ENCODE measurements around the gene DRG1.
A peak's percentile ranks its signal among the peaks of the same experiment; 100 is the strongest.
"Not testable (repeated sequence)": the region's sequence is repeated elsewhere in the genome, so short reads cannot be mapped to it uniquely, and the experiment has no call there.

Gene DRG1, protein sequence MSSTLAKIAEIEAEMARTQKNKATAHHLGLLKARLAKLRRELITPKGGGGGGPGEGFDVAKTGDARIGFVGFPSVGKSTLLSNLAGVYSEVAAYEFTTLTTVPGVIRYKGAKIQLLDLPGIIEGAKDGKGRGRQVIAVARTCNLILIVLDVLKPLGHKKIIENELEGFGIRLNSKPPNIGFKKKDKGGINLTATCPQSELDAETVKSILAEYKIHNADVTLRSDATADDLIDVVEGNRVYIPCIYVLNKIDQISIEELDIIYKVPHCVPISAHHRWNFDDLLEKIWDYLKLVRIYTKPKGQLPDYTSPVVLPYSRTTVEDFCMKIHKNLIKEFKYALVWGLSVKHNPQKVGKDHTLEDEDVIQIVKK

DNA sequence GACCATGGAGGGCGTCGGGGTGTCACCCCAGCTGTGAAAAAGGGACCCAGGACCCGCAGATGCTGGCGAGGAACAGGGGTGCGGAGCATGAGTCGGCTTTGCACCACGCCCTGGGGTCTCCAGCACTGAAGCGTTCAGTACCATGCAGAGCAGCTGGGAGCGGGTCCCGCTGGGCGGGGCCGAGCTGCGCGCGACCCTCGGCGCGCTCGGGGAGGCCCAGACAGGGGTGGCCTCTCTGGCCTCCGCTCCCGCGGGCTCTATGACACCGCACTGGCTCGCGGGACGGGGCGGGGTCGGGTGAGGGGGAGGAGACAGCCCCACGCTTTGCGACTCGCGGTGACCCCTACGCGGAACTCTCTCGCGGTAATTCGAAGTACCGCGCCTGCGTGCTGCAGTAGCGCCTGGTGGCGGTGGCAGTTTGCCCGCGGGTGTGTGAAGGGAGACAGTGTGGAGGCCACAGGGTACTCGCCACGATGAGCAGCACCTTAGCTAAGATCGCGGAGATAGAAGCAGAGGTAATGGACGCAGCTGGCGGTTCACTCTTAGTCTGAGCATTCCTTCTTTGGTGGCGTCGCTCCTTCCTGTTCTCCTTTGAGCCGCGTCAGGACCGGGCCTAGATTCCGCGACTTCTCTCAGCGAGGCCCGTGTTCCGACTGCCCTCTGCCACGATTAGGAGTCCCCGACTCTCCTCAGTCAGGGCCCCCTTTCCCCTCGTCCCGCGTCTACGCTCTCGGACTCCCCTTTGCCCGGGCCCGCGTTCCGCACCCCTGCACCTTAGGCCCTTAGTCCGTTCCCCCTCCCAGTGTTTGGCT is at the start of gene DRG1:
Gene DRG1, plus strand, starts transcription at position 394 of the 812 bp plus-strand sequence. Its CDS starts 80 bp downstream, at position 474.
- FAIRE-seq, result peak; percentile 90

DNA sequence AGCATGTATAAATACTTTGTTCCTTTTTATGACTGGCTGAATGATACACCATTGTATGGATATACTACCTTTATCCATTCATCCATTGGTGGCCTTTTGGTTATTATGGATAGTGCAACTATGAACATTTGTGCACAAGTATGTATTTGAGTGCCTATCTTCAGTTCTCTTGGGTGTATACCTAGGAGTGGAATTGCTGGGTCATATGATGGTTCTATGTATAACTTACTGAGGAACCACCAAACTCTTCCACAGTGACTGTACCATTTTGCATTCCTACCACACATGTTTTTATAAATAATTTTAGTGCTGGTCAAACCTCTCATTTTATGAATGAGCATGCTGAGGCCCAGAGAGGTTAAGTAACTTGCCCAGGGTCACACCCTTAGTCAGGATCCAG is 49.4 kb upstream of the DRG1 start:
- FAIRE-seq, result no peak

DNA sequence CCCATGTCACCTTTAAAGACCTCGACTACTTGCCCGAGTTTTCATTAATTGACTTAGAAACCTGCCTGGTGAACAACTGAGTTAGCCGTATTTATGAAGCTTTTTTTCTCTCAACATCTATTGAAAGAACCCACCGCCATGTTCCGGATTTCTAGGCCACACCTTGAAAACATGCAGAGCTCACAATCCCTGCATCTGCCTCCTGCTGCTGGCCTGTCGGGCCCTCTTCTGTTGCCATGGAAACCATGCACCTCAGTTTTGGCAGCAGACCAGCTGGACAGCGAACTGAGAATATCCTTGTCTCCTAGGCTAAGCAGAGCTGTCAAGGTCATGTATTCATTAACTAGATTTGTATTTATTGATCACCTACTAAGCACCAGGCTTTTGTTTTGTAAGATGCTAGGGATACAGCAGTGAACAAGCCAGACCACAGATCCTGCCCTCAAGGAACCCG is 49.0 kb upstream of the DRG1 start:
- FAIRE-seq, result no peak

DNA sequence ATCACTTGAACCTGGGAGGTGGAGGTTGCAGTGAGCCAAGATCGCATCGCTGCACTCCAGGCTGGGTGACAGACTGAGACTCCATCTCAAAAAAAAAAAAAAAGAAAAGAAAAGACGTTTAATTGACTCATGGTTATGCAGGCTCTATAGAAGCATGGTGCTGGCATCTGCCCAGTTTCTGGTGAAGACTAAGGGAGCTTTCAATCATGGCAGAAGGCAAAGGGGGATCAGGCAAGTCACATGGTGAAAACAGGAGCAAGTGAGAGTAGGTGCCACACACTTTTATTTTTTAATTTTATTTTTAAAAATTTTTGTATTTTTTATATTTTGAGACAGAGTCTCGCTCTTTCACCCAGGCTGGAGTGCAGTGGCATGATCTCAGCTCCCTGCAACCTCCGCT is 44.9 kb upstream of the DRG1 start:
- no peak for FAIRE-seq

DNA sequence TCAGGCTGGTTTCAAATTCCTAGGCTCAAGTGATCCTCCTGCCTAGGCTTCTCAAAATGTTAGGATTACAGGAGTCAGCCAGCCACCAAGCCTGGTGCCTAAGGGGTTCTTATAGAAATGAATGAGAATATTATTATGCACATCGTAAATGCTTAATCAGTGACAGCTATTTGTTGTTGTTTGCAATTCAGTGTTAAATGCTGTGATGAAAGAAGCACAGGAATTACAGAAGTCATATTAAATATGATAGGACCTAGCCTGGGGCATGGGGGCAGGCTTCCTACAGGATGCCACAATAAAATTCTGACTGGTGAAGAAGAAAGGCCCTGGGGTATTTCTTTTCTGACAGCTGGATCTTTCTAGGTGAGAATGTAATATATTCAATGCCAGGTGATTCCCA is 39.4 kb upstream of the DRG1 start:
- FAIRE-seq, result no peak

DNA sequence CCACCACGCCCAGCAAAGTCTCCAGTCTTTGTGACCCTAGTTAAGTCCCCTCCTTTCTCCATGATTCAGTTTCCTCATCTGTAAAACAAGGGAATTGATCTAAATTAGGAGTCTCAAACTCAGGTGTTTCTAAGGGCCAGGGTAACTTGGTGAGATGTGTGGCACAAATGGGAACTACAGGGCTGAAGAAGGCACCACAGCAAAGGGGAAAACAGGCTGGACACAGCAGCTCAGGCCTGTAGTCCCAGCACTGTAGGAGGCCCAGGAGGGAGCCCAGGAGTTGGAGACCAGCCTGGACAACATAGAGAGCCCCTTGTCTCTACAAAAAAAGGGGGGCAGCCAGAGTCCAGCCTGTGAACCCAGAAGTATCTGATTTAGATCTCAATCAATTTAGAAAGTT is 37.7 kb upstream of the DRG1 start:
- no peak for FAIRE-seq

DNA sequence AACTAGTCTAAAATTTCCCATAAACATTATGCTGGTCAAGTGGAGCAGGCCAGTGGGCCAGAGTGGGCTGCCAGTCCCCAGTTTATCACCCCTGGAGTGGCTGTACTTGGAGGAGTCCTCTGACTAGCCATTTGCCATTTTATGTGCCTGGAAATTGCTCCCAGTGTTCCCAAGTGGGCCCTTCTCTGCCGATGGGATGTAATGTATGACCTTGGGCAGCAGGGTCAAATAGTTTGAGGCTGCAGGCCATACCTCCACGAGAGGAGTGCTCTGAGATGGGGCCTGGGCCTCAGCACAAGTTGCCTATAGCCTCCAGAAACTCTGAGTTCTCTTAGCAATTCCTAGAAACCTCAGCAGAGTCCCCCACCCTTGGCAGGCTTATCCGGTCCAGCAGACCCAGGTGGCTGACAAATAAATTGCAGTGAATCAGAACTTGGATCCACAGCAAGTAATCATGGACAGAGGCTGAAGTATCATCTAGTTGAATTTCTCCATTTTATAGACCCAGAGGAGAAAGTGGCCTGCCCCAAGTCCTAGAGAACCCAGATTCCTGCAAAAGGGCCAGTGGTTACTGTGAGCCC is 35.4 kb upstream of the DRG1 start:
- FAIRE-seq, result no peak

DNA sequence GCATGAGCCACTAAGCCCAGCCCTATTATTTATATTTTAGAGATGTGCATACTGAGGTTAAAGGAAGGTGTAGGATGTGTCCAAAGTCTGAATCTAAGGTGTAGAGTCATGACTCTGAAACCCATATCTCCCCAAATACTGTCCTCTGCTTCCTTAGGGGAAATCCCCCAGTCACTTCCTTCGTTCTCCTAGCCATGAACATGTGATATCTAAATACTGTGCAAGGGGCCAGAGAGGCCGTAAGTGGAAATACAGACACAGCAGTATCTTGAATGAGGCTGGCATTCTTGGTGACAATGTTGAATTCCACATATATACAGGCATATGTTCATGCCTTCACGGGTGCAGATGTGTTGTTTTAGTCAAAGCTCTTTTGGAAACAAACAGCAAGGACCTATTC is 32.0 kb upstream of the DRG1 start:
- no peak for FAIRE-seq

DNA sequence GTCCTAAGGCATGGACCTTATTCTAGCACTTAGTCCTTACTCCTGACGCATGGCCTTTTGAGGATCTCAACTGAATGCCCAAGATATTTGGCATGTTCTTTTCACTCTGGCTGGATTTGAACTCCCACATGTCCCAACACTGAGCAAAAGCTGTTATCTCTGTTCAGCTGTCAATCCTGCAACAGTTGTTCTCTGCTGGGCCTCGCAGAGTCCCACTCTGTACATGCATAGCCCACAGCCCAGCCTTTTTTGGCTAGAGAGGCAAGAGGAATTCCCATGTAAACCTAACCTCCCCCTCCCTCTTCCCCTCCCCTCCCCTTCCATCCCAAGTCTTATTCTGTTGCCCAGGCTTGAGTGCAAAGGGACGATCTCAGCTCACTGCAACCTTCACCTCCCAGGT is 21.8 kb upstream of the DRG1 start:
- no peak for FAIRE-seq

DNA sequence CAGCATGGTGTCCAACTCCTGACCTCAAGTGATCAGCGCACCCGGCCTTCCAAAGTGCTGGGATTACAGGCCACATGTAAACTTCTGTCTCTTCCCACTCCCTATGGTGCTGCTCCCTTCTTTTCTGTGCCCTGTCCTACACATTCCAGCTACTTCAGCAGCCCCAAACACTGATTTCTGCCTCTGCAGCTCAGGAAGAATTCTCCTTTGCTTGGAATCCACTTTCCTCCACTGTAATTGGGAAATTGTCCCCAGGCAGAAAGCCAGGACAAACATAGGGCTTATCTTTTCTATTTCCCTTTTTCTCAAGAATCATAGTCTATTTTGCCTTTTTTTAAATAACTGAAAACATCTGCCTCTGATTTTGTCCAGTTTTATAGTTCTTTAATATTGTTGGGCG is 21.3 kb upstream of the DRG1 start:
- no peak for FAIRE-seq

DNA sequence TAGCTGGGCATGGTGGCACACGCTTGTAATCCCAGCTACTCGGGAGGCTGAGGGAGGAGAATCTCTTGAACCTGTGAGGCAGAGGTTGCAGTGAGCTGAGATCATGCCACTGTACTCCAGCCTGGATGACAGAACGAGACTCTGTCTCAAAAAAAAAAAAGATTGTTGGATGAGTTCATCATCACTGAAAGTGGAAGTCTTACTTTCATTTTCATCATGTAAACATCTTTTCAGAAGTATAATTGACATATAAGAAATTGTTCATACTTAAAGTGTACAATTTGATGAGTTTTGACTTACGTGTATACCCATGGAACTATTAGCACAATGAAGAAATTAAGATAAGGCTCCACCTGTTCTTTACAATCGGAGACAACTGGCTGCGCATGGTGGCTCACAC is 20.8 kb upstream of the DRG1 start:
- FAIRE-seq, result not testable (repeated sequence)

DNA sequence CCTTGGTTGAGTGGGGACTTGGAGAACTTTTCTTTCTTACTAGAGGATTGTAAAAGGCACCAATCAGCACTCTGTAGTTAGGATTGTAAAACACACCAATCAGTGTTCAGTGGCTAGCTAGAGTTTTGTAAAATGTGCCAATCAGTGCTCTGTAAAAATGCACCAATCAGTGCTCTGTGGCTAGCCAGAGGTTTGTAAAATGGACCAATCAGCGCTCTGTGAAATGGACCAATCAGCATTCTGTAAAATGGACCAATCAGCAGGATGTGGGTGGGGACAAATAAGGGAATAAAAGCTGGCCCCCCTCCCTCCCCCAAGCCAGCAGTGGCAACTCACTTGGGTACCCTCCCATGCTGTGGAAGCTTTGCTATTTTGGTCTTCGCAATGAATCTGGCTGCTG is 5.5 kb upstream of the DRG1 start:
- FAIRE-seq, result no peak

DNA sequence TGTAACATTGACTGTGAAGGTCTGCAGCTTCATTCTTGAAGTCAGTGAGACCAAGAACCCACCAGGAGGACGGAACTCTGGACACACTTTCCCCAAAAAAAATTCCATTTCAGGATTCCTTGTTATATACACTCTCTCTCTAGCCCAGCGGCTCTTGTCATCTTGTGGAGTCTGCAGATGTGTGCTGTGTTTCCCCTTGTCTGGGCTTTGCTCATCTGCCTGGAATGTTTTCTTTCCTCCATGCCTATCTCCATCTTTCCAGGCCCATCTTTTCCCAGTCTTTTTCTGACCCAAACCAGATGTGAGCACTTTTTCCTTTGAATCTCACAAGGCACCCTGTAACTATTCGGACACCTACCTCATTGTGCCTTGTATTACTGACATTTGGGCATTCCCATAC is 5.1 kb upstream of the DRG1 start:
- no peak for FAIRE-seq

DNA sequence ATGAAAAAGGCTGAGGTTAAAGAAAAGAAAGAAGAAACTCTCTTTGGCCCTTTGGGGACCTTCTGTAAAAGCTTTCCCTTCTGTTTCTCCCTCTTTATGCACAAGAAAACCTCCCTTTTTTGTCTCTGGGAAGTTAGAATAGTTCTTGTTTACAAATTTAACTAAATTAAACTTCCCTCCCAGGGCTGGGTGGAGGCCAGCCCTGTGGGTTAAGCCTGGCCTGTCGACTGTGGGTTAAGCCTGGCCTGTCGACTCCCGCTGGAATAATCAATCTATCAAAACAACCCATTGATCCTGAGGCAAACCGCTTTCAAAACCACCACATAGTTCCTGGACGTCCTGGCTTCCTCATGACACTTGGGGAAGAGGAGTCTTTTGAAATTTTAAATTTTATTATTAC is 1.2 kb upstream of the DRG1 start:
- FAIRE-seq, result no peak

DNA sequence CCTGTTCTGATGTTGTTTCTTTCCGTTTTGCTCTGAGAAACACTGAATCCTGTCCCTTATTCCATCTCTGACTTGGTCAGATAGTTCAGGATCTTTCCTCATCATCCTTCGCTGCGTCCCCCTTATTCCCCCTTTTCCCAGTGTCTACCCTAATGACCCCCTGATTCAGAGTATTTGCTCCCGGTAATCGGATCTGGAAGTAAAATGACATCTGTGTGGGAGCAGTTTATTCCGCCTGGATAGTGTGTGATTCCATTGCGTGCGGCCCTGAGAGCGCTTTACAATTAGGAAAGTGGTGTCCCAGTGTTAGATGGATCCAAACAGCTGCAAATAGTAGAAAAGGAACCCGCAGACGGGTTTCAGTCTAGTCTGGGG is 606 bp downstream of the DRG1 start:
- no peak for FAIRE-seq

DNA sequence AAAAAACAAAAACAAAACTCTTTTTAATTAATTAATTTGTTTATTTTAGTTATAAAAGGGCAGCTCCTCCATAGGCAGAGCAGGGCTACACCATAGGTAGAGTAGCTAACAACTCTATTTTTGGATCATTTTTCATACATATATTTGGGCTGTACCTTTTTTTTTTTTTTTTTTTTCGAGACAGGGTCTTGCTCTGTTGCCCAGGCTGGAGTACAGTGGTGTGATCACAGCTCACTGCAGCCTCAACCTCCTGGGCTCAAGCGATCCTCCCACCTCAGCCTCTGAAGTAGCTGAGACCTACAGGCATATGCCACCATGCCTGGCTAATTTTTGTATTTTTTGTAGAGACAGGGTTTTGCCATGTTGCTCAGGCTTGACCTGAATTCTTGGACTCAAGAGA is 2.9 kb downstream of the DRG1 start:
- not testable (repeated sequence) for FAIRE-seq

DNA sequence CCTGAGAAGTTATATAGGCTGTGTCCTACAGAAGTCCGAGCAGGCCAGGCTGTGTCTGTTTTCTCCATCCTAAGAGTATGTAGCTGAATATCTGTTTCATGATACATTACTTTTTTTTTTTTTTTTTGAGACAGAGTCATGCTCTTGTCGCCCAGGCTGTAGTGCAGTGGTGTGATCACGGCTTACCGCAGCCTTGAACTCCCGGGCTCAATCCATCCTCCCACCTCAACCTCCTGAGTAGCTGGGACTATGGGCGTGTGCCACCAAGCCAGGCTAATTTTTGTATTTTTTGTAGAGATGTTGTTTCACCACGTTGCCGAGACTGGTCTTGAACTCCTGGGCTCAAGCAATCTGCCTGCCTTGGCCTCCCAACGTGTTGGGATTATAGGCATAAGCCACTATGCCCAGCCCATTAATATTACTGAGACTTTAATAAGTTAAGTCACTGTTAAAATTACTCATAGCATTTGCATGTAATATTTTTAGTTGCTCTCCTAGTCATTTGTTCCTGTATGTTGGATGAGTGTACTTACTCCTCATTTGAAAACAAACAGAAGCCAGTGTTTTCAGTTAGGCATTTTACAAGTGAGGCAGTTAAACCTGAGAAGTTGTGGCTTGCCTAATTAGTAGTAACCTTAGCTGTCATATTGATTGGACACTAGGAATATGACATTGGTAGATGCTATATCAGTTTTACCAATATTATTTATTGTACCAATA is 26.1 kb downstream of the DRG1 start:
- no peak for FAIRE-seq

DNA sequence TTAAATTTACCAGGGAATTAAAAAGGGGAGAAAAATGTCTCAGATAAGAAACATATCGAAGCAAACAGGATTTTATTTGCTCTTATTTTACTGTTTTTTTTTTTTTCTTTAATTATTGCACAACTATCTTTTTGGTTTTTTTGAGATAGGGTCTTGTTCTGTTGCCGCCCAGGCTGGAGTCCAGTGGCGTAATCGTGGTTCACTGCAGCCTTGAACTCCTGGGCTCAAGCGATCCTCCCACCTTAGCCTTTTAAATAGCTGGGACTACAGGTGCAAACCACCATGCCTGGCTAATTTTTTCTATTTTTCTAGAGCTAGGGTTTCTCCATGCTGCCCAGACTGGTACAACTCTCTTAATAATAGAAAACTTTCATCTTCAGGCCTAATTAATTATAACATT is 32.5 kb downstream of the DRG1 start:
- no peak for FAIRE-seq

DNA sequence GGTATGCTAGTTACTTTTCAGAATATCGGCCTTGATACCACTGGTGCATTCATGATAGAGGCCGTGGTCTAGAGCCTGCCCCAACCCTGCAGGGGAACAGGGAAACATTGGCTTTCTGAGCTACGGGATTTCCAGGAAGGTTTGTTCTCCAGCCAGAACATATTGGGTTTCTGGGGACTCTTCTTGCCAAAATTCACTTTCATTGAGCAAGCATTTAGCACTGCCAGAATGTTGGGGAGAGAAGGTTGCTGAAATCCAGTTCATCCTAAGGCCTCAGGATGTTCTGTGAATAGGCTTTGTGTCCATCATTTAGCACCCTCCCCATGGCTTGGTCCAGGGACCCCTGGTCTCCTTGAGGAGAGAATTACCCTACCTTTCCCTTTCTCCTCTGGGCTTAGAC is 36.7 kb downstream of the DRG1 start:
- FAIRE-seq, result no peak

DNA sequence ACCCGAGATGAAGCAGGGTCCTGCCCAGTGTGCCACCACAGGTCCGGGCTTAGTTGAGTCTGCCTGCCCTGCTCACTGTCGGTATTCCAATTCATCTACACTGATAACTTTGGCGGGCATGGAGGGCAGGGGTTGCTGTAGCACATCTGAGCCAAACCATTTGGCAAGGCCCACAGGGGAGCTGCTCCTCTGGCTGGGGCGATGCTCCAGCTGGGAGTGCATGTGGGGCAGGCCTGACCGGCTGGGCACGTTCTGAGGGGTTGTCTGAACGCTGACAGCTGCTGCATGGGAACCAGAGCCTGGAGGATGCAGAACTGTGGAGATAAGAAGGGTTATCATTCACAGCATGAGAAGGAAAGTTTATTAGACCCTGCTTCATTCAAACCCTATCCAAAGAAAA is 40.4 kb downstream of the DRG1 start:
- FAIRE-seq, result no peak

DNA sequence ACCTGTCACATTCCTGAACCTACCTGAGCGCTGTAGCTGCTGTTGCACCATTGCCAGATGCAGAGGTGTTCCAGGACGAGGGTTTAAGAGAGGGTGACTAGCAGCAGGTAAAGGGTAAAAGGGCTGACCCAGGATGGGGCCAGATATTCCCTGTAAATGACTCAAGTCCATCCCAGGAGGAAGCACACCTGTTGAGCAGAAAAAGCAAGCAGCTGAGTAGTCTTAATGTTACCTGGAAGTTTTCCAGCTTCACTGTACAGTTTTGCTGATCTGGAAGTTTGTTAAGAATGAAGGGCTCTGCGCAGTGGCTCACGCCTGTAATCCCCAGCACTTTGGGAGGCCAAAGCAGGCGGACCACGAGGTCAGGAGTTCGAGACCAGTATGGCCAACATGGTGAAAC is 41.3 kb downstream of the DRG1 start:
- no peak for FAIRE-seq

DNA sequence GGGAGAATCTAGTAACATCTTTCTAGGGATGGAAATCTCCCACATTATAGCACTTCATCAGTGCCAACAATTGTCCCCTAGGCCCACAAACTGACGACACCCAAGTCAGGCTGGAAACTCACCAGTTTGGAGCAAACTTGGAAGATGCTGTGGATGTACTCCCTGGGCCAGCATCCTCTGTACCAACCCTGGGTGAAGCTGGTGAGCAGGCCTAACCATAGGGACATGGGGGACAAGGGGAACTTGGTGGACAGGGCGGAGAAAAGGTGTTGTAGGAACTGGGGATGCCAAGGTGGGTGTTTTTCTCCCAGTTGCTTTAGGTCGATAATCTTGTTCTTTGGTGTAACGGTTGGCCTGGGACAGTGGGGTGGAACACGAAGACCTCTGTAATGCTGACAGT is 42.2 kb downstream of the DRG1 start:
- FAIRE-seq, result no peak

DNA sequence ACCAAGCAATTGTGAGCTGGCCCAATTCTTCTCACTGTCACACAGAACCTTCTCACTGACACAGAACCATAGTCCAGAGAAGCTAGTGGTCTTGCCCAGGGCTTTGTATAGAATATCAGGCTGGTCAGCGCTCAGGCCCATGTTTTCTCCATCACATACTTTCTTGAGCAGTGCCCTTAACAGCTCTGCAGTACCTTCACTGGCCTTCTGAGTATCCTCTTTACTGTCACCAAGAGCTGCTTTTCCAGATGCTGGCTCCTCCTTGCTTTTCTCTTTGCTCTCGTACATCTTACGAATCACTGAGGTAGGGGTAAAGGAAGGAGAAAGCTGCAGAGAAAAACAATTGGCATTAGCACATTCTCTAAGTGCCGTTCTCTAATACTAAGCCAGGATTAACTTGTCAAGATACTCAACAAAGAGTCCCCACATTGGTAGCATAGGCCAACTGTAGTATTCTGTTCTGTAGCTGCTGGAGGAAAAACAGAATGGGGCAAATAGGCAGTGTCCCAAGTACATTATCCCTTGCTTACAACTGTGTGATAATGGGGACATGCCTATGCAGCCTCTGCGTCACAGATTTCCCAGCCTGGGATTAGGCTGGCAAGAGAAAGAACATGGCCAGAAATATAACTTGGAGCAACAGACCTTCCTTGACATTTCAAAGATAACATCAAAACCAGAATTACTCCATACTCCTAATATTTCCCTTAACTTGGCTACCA is 43.5 kb downstream of the DRG1 start:
- no peak for FAIRE-seq

Measured in A204.1 (cell line).